Smooth muscle cell of trachea (primary cell): ENCODE measurements around the gene MALSU1. TPM values are rescaled to one million over a fixed set of nuclear protein-coding genes. Genes with fewer than 3 reads are reported as not detected.

ENCODE experiments used
- total RNA-seq: library from RNA; depleted of rRNA; stranded (reverse); fragments of >200 nt; gene quantifications from 2 replicates; pipeline ENCODE4 v1.2.1, GENCODE V29; 2014

Gene MALSU1
- total RNA-seq = 71.1 and 85.7 TPM in 2 replicates

DNA sequence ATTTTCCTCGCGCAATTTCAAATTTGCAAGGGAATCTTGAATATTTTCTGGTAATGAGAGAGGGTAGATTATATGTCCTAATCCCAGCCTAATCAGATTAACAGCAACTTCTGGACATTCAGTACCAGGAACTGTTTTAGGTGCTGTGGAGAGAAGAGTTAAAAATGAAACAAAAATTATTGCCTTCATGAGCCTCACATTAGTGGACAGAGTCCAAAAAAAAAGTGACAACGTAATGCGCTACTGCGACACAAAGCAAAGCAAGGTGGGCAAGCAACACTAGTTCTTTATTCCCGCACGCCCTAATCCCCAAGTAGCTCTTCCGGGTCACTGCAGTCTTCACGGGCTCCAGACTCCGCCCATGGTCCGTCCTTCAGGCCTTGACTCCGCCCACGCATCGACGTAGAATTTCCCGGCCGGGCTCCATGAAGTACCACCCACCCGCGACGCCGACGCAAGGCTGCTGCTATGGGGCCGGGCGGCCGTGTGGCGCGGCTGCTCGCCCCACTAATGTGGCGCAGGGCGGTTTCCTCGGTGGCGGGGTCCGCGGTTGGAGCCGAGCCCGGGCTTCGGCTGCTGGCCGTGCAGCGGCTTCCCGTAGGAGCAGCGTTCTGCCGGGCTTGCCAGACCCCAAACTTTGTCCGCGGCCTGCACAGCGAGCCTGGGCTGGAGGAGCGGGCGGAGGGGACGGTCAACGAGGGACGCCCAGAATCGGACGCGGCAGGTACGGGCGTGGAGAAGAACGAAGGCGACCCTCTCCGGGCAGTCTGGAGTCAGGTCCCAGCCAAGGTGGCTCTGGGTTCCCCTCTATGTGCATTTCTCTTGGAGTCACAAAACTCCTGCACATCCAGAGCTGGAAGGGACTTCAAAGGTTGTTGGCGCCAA lies at the start of gene MALSU1:
MALSU1 (plus strand) TSS at position 455 of the 885 bp plus-strand sequence; CDS start at position 469, 14 bp downstream.

Other genes with a start within 250 kb of the MALSU1 start
- 29.6 and 51.5 TPM in 2 replicates for gene KLHL7, start 193.6 kb upstream of the MALSU1 start, total RNA-seq
- gene NUP42, start 117.3 kb upstream of the MALSU1 start, total RNA-seq = 19.8 and 19.9 TPM in 2 replicates
- 288 and 440 TPM in 2 replicates for gene GPNMB, start 52.6 kb upstream of the MALSU1 start, total RNA-seq
- 32.0 and 35.1 TPM in 2 replicates for gene IGF2BP3, start 171.2 kb downstream of the MALSU1 start, total RNA-seq
- 17.2 and 37.1 TPM in 2 replicates for gene TRA2A, start 232.6 kb downstream of the MALSU1 start, total RNA-seq